Measurements from ENCODE around the gene DCAF12. TPM values are rescaled to one million over a fixed set of nuclear protein-coding genes. Genes with fewer than 3 reads are reported as not detected.

DCAF12 gene
- total RNA-seq, 1 experiment from 2014 or later = 38.3 TPM

GRCh38 chr9:34087370-34087769 is 39.1 kb downstream of the DCAF12 start:
- Histone ChIP-seq H3K27ac (ENCODE audit: low read length) (no peak overlapping the region), H3K4me1 (ENCODE audit: control insufficient read depth, insufficient read depth, low read length) (no peaks in the 10 kb centered on the region), H3K36me3 (ENCODE audit: control insufficient read depth, insufficient read depth, low read length) (peaks cover 12% of the 10 kb centered on the region), H3K9me3 (ENCODE audit: control insufficient read depth, insufficient read depth, low read depth, low read length) (no peaks in the 10 kb centered on the region), H3K4me3 (ENCODE audit: low read depth in 2 of 2, low read length in 2 of 2) (no peak overlapping the region), H3K27me3 (ENCODE audit: control insufficient read depth, insufficient read depth, low read length) (no peaks in the 10 kb centered on the region)
- BruUV-seq (replicated peaks) = TSS peak; percentile 82
- ChIA-PET CTCF (no interaction called here), POLR2A (no interaction called here)
- intact Hi-C loops (cut with micrococcal nuclease; ENCODE audit: unreplicated experiment) = no loop called here
- DNase-seq (ENCODE audit: low read depth, low spot score) (no peak), ATAC-seq (no peak)
- in situ Hi-C loops (cut with HindIII; ENCODE audit: low pct_unique_long_range_greater_than_20kb, low sequenced_read_pairs) = no loop called here
- TF ChIP-seq, protein P1, sequence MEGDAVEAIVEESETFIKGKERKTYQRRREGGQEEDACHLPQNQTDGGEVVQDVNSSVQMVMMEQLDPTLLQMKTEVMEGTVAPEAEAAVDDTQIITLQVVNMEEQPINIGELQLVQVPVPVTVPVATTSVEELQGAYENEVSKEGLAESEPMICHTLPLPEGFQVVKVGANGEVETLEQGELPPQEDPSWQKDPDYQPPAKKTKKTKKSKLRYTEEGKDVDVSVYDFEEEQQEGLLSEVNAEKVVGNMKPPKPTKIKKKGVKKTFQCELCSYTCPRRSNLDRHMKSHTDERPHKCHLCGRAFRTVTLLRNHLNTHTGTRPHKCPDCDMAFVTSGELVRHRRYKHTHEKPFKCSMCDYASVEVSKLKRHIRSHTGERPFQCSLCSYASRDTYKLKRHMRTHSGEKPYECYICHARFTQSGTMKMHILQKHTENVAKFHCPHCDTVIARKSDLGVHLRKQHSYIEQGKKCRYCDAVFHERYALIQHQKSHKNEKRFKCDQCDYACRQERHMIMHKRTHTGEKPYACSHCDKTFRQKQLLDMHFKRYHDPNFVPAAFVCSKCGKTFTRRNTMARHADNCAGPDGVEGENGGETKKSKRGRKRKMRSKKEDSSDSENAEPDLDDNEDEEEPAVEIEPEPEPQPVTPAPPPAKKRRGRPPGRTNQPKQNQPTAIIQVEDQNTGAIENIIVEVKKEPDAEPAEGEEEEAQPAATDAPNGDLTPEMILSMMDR (IDR thresholded peaks at IDR 0.05) = no peak
- TF ChIP-seq SIN3A (IDR thresholded peaks at IDR 0.05; ENCODE audit: borderline replicate concordance, insufficient read depth, low read depth, low read length) (no peak), POLR2AphosphoS5 (IDR thresholded peaks at IDR 0.05; ENCODE audit: low read depth, low read length) (no peak), TCF7L2 (IDR thresholded peaks at IDR 0.05; ENCODE audit: low read depth, low read length) (no peak)
- TF ChIP-seq, protein P2, sequence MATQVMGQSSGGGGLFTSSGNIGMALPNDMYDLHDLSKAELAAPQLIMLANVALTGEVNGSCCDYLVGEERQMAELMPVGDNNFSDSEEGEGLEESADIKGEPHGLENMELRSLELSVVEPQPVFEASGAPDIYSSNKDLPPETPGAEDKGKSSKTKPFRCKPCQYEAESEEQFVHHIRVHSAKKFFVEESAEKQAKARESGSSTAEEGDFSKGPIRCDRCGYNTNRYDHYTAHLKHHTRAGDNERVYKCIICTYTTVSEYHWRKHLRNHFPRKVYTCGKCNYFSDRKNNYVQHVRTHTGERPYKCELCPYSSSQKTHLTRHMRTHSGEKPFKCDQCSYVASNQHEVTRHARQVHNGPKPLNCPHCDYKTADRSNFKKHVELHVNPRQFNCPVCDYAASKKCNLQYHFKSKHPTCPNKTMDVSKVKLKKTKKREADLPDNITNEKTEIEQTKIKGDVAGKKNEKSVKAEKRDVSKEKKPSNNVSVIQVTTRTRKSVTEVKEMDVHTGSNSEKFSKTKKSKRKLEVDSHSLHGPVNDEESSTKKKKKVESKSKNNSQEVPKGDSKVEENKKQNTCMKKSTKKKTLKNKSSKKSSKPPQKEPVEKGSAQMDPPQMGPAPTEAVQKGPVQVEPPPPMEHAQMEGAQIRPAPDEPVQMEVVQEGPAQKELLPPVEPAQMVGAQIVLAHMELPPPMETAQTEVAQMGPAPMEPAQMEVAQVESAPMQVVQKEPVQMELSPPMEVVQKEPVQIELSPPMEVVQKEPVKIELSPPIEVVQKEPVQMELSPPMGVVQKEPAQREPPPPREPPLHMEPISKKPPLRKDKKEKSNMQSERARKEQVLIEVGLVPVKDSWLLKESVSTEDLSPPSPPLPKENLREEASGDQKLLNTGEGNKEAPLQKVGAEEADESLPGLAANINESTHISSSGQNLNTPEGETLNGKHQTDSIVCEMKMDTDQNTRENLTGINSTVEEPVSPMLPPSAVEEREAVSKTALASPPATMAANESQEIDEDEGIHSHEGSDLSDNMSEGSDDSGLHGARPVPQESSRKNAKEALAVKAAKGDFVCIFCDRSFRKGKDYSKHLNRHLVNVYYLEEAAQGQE (IDR thresholded peaks at IDR 0.05; ENCODE audit: insufficient read depth in 1 of 2, low read depth in 2 of 2, low read length in 1 of 2) = no peak

DNA sequence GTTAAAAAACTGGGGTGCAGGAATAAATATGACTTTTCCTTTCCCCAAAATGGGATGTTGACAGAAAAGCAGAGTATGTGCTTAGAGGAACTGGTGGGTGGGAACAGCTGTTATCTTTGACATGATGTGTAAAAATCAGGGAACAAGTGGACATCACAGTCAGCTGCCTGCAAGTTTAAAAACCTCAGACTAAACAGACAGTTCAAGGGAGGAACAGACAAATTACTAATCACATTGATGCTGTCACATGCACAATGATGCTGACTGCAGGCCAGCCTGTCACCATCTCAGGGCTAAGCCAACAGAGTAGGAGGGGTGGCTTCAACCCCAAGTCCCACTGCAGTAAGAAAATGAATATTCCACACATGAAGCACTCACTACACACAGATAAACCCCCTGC is 39.6 kb downstream of the DCAF12 start:
- TF ChIP-seq SIN3A (IDR thresholded peaks at IDR 0.05; ENCODE audit: borderline replicate concordance, insufficient read depth, low read depth, low read length) (no peak), POLR2AphosphoS5 (IDR thresholded peaks at IDR 0.05; ENCODE audit: low read depth, low read length) (no peak), TCF7L2 (IDR thresholded peaks at IDR 0.05; ENCODE audit: low read depth, low read length) (no peak)
- TF ChIP-seq, protein P2 (IDR thresholded peaks at IDR 0.05; ENCODE audit: insufficient read depth in 1 of 2, low read depth in 2 of 2, low read length in 1 of 2) = no peak
- TF ChIP-seq, protein P1 (IDR thresholded peaks at IDR 0.05) = no peak
- intact Hi-C loops (cut with micrococcal nuclease; ENCODE audit: unreplicated experiment) (no loop called here), in situ Hi-C loops (cut with HindIII; ENCODE audit: low pct_unique_long_range_greater_than_20kb, low sequenced_read_pairs) (no loop called here)
- no peak overlapping the region for H3K4me3 ChIP-seq (ENCODE audit: low read depth in 2 of 2, low read length in 2 of 2)
- H3K27me3 ChIP-seq (ENCODE audit: control insufficient read depth, insufficient read depth, low read length) = no peaks in the 10 kb centered on the region
- POLR2A ChIA-PET = no interaction called here
- no peak for ATAC-seq
- BruUV-seq (replicated peaks) = no TSS peak
- no peak for DNase-seq (ENCODE audit: low read depth, low spot score)
- H3K27ac ChIP-seq (ENCODE audit: low read length) = no peak overlapping the region
- CTCF ChIA-PET = no interaction called here
- no peaks in the 10 kb centered on the region for H3K9me3 ChIP-seq (ENCODE audit: control insufficient read depth, insufficient read depth, low read depth, low read length)
- no peaks in the 10 kb centered on the region for H3K4me1 ChIP-seq (ENCODE audit: control insufficient read depth, insufficient read depth, low read length)
- H3K36me3 ChIP-seq (ENCODE audit: control insufficient read depth, insufficient read depth, low read length) = peaks cover 9% of the 10 kb centered on the region

Data from Panc1 (cell line).